T-helper 17 cell (primary cell): ENCODE results near the gene TLE5. TPM values are rescaled to one million over a fixed set of nuclear protein-coding genes. Genes with fewer than 3 reads are reported as not detected.
A peak's percentile ranks its signal among the peaks of the same experiment; 100 is the strongest.

Experiments
- ATAC-seq: fragments of 150-1000 bp; cut with Tn5 transposase; 2 replicates; pipeline ENCODE4 v1.10.0; 2021; ENCODE audit warnings: mild to moderate bottlenecking, moderate library complexity
- DNase-seq, 3 donors: peaks; one replicate each; pipeline versions ENCODE4 v3.0.0 to v3.0.0-alpha.2; 2020 to 2021
- H3K9me3 ChIP-seq: one replicate; pipeline ENCODE4 v1.7.0; 2013; ENCODE audit warnings: low read length, mild to moderate bottlenecking; ENCODE audit not compliant: control insufficient read depth, poor library complexity, severe bottlenecking
- H3K27ac Mint-ChIP-seq: one replicate; pipeline ENCODE4 v1.8.0; 2022; ENCODE audit warnings: mild to moderate bottlenecking, moderate library complexity, mixed read lengths
- H3K27me3 Mint-ChIP-seq: one replicate; pipeline ENCODE4 v1.8.0; 2022; ENCODE audit warnings: mixed read lengths
- H3K36me3 Mint-ChIP-seq: one replicate; pipeline ENCODE4 v1.8.0; 2022; ENCODE audit warnings: low read depth, mixed read lengths
- H3K4me1 Mint-ChIP-seq: one replicate; pipeline ENCODE4 v1.8.0; 2022; ENCODE audit warnings: mild to moderate bottlenecking, mixed read lengths
- H3K4me3 Mint-ChIP-seq: one replicate; pipeline ENCODE4 v1.8.0; 2022; ENCODE audit warnings: mild to moderate bottlenecking, moderate library complexity, mixed read lengths
- total RNA-seq, 4 donors: library from RNA in 2 of 4; stranded (reverse) in 2 of 4; gene quantifications; one replicate each; pipeline ENCODE4 v1.2.3 and lab custom pipeline; 2022 to 2026

The TLE5 gene
- total RNA-seq (100 to 1,000 TPM; 869 to 906 TPM), total RNA-seq (lab: John Stamatoyannopoulos, UW) (286 to 364 reads per million in 2 donors)

DNA sequence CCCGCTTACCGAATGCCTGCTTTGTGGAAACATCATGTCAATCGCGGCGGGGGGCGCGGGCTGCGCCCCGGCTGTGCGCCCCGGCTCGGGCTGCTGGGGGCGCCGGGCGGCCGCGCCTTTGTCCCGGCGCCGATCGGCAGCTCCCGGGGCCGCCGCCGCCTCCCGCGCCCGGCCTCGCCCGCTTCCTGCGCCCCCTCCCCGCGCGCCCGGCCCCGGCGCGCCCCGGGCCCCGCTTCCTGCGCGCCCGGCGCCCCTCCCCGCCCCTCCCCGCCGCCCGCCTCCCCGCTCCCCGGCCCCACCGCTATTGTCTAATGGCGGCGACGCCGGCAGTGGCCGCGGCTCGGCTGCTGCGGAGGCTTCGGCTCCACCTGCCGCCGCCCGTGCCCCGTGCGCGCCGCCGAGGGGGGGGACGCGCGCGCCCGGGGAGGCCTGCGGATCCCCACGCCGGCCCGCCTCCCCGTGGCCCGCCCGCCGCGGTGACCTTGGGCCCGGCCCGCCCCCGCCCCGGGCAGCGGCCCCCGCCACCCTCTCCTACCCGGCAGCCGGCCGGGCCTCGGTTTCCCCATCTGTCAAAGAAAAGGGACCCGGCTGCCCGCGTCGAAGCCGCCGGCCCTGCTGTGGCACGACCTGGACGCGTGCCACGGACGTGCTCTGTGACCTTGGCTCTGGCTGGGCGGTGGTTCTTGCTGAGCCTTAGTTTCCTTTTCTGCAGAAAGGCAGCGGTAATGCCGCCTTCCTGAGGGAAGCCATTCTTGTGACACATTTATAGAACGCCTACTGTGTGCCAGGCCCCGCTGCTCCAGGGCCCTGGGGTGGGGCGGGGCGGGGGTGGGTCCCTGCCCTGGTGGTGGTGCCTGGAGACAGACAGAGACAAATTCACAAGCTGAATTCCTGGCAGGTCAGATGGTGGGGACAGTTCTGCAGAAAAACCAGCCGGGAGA lies at the start of gene TLE5:
TSS of gene TLE5 (minus strand) at position 331 of the 941 bp plus-strand sequence. CDS start at position 36, 295 bp downstream.
- ATAC-seq = peak; percentile 76
- no peaks in the 10 kb centered on the region for H3K9me3 ChIP-seq
- no peaks in the 10 kb centered on the region for H3K36me3 Mint-ChIP-seq
- H3K27me3 Mint-ChIP-seq = no peaks in the 10 kb centered on the region
- H3K27ac Mint-ChIP-seq = peak within 1 kb of the TSS; percentile 84
- H3K4me1 Mint-ChIP-seq = peaks cover 26% of the 10 kb centered on the region
- peak within 1 kb of the TSS; percentile 90 for H3K4me3 Mint-ChIP-seq
- peak; percentile 70 to 78 (median 76) for DNase-seq

- DNase-seq (no peak), ATAC-seq (no peak)
- Mint-ChIP-seq H3K27ac (no peak overlapping the region), H3K36me3 (no peaks in the 10 kb centered on the region), H3K4me3 (no peak overlapping the region), H3K27me3 (peaks cover 4% of the 10 kb centered on the region), H3K4me1 (peaks cover 7% of the 10 kb centered on the region)
- no peaks in the 10 kb centered on the region for H3K9me3 ChIP-seq
Observed at GRCh38 chr19:3111586-3112247, 49.4 kb upstream of the TLE5 start.

DNA sequence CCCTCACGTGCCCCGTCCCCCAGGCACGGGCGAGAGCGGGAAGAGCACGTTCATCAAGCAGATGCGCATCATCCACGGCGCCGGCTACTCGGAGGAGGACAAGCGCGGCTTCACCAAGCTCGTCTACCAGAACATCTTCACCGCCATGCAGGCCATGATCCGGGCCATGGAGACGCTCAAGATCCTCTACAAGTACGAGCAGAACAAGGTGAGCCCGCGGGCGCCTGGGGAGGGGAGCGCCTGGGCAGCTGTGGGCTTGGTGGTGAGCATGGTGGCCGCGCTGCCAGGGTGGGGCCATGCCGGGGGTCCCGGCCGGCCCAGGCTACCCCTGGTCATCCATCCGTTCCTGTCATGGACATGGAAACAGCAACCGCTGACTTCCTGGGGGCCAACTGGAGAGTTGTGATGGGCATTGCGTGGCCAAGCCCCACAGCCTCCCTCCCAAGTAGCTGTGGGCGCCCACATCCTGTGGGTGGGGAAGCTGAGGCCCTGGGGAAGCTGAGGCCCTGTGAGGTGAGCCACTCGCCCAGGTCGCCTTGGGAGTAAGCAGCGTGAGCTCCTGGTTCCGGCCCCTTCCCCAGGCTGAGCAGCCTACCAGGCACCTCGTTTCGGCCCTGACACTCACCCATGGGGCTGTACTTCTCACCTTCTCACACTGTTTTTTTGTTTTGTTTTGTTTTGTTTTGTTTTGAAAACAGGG lies 48.0 kb upstream of the TLE5 start:
- peaks cover 7% of the 10 kb centered on the region for H3K4me1 Mint-ChIP-seq
- no peak for ATAC-seq
- no peaks in the 10 kb centered on the region for H3K9me3 ChIP-seq
- H3K27me3 Mint-ChIP-seq = peaks cover 4% of the 10 kb centered on the region
- H3K36me3 Mint-ChIP-seq = no peaks in the 10 kb centered on the region
- H3K27ac Mint-ChIP-seq = no peak overlapping the region
- no peak overlapping the region for H3K4me3 Mint-ChIP-seq
- no peak for DNase-seq

GRCh38 chr19:3109491-3109890 lies 47.2 kb upstream of the TLE5 start:
- peaks cover 4% of the 10 kb centered on the region for H3K27me3 Mint-ChIP-seq
- H3K4me3 Mint-ChIP-seq = no peak overlapping the region
- ATAC-seq (no peak), DNase-seq (no peak)
- H3K27ac Mint-ChIP-seq = no peak overlapping the region
- peaks cover 7% of the 10 kb centered on the region for H3K4me1 Mint-ChIP-seq
- no peaks in the 10 kb centered on the region for H3K9me3 ChIP-seq
- no peaks in the 10 kb centered on the region for H3K36me3 Mint-ChIP-seq

DNA sequence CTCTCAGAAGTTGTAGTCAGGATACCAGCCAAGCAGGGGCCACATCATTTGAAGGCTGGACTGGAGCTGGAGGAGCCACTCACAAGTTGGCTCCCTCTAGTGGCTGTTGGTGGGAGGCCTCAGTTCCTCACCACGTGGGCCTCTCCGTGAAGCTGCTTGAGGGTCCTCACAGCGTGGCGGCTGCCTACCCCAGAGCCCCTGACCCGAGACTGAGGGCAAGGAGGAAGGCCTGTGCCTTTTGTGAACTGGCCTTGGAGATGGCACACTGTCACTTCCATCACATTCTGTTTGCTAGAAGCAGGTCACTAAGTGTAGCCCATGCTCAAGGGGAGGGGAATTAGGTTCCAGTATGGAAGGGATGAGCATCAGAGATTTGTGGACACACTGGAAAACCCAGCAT lies 46.5 kb upstream of the TLE5 start:
- Mint-ChIP-seq H3K27ac (peak overlapping the region; percentile 54), H3K27me3 (peaks cover 4% of the 10 kb centered on the region), H3K4me1 (peaks cover 12% of the 10 kb centered on the region), H3K36me3 (no peaks in the 10 kb centered on the region), H3K4me3 (no peak overlapping the region)
- H3K9me3 ChIP-seq = no peaks in the 10 kb centered on the region
- DNase-seq = peak; percentile 52 to 60 (median 55)
- ATAC-seq = peak; percentile 73

- Mint-ChIP-seq H3K4me1 (peaks cover 13% of the 10 kb centered on the region), H3K27ac (no peak overlapping the region), H3K4me3 (no peak overlapping the region), H3K27me3 (peaks cover 4% of the 10 kb centered on the region), H3K36me3 (no peaks in the 10 kb centered on the region)
- no peak for DNase-seq
- no peak for ATAC-seq
- no peaks in the 10 kb centered on the region for H3K9me3 ChIP-seq
Observed at GRCh38 chr19:3107658-3108057, 45.4 kb upstream of the TLE5 start.

DNA sequence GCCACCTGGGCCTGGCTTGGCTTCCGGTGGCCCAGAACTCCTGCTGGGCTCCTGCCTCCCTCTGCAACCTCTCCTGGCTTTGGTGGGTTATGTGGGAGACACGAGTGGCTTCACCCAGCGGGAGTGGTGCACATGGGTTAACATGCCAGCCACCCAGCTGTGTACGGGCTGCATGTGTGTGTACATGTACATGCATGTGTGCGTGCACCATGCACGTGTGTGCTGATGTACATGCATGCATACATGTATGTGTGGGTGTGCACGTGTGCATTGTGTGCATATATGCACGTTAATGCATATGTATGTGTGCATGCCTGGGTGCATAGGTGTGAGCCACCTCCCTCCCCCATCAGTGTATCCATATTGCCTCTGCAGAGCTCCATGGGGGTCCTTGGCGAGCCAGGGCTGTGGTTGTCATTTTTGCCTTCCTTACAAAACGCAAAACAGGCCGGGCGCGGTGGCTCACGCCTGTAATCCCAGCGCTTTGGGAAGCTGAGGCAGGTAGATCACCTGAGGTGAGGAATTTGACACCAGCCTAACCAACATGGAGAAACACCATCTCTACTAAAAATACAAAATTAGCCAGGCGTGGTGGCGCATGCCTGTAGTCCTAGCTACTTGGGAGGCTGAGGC lies 44.3 kb upstream of the TLE5 start:
- no peak overlapping the region for H3K27ac Mint-ChIP-seq
- no peak overlapping the region for H3K4me3 Mint-ChIP-seq
- H3K4me1 Mint-ChIP-seq = peaks cover 13% of the 10 kb centered on the region
- no peak for ATAC-seq
- no peaks in the 10 kb centered on the region for H3K36me3 Mint-ChIP-seq
- DNase-seq = no peak
- no peaks in the 10 kb centered on the region for H3K9me3 ChIP-seq
- peaks cover 7% of the 10 kb centered on the region for H3K27me3 Mint-ChIP-seq

DNA sequence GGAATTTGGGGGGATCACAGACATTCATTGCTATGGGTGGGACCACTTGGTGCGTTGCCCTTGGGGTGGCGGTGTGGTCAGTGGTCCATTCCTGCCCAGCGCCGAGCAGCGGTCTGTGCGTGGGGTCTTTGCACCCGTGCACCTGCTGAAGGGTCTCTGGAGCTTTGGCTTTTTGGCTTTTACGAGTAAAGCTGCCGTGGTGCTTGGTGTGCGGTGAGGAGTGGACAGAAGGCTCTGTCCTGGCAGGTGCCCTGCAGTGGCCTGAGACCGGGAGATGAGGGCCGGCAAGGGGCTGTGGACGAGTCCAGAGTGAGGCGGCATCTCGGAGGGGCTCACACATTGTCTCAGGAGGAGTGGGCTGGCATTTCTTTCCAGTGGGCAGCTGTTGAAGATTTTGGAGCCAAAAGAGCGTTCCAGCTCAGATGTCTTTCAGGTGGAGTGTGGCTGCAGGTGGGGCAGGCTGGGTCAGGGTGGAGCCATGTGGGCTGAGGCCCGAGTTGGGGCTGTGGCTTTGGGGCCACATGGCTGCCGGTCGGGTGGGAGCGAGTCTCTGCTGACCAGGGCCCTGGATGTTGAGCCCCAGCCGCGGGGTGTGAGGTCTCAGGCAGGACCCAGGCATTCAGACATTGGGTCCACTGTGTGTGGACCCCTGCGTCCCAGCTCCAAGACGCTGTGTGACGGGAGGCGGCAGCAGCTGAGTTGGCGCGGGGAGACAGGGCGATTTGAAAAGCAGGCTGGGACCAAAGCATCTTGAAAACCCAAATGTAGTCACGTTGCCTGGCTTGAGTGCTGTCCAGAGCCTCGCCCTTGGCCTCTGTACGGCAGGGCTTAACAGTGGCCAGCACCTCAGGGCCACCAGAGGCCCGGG lies 43.6 kb upstream of the TLE5 start:
- DNase-seq (no peak), ATAC-seq (no peak)
- H3K9me3 ChIP-seq = no peaks in the 10 kb centered on the region
- Mint-ChIP-seq H3K4me3 (no peak overlapping the region), H3K36me3 (no peaks in the 10 kb centered on the region), H3K27me3 (peaks cover 13% of the 10 kb centered on the region), H3K27ac (no peak overlapping the region), H3K4me1 (peaks cover 13% of the 10 kb centered on the region)

GRCh38 chr19:3104708-3104983 lies 42.4 kb upstream of the TLE5 start:
- no peak for ATAC-seq
- peaks cover 13% of the 10 kb centered on the region for H3K27me3 Mint-ChIP-seq
- no peak overlapping the region for H3K27ac Mint-ChIP-seq
- no peaks in the 10 kb centered on the region for H3K36me3 Mint-ChIP-seq
- H3K4me3 Mint-ChIP-seq = no peak overlapping the region
- DNase-seq = no peak
- H3K9me3 ChIP-seq = no peaks in the 10 kb centered on the region
- H3K4me1 Mint-ChIP-seq = peaks cover 13% of the 10 kb centered on the region

GRCh38 chr19:3102239-3103140 lies 40.2 kb upstream of the TLE5 start:
- Mint-ChIP-seq H3K4me3 (no peak overlapping the region), H3K36me3 (peaks cover 2% of the 10 kb centered on the region), H3K4me1 (peaks cover 14% of the 10 kb centered on the region), H3K27ac (no peak overlapping the region), H3K27me3 (peaks cover 20% of the 10 kb centered on the region)
- DNase-seq (no peak), ATAC-seq (no peak)
- no peaks in the 10 kb centered on the region for H3K9me3 ChIP-seq

DNA sequence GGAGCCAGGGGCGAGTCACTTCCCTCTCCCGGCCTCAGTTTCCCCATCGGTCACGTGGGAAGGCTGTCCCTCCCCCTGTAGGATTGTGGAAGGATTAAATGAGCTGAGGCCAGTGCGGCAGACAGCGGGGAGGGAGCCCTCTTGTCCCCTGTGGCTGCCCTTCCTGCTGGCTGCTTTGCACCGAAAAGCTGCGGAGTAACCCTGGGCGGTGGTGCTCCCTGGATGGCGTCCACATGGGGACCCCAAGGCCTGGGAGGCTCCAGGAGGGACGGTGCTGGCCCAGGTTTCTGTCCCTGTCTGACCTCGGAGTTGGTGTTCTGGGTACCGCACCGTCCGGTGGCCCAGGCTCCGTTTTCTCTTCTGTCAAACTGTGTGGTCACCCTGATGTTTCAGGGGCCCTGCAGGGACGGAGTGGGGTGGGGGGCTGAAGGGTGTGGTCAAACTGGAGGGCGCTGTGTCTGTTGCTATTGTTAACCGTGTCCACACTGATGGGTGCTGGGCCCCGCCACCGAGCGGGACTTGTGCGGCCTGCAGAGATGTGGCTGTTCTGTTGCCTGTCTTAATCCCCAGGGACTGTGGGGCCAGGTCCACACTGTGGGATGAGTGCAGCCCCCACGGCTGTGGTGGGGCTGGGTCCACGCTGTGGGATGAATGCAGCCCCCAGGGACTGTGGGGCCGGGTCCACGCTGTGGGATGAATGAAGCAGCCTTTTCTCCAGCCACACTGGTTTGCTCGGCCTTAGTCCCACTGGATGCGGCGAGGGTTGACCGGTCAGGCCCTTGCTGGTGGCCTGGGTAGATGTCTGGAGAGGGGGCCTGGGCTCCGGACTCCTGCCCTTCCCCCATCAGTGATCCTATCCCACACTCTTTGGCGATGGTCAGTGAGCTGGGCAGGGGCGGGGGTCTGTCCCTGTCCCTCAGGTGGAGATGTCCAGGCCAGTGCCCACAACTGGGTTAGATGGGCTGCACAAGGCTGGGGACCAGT lies 38.7 kb upstream of the TLE5 start:
- Mint-ChIP-seq H3K4me1 (peaks cover 17% of the 10 kb centered on the region), H3K4me3 (no peak overlapping the region), H3K27me3 (peaks cover 28% of the 10 kb centered on the region), H3K36me3 (peaks cover 2% of the 10 kb centered on the region), H3K27ac (no peak overlapping the region)
- DNase-seq (no peak), ATAC-seq (no peak)
- H3K9me3 ChIP-seq = no peaks in the 10 kb centered on the region
